LNCAP (cell line): ENCODE results near the gene ACAP1.

Experiments used
- TF ChIP-seq, protein P1 (sequence below): fragments of 450-650 bp; IDR thresholded peaks from 2 replicates; pipeline ENCODE4 v1.5.1; 2017; ENCODE audit warnings: mild to moderate bottlenecking

Gene ACAP1

DNA sequence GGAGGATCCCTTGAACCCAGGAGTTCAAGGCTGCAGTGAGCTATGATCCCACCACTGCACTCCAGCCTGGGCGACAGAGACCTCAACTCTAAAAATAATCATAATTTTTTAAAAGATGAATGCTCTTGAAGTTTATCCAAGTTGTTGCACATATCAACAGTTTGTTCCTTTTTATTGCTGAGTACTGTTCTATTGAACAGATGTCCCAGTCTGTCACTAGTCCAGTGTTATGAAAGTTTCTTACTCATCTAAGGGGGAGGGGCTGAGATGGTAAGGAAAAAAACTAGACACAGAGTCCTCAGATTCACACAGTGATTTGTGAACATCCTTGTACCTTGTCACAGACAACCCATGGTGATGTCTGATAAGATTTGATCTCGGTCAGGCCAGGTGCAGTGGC, 3.9 kb downstream of the ACAP1 start:
- TF ChIP-seq, protein P1, sequence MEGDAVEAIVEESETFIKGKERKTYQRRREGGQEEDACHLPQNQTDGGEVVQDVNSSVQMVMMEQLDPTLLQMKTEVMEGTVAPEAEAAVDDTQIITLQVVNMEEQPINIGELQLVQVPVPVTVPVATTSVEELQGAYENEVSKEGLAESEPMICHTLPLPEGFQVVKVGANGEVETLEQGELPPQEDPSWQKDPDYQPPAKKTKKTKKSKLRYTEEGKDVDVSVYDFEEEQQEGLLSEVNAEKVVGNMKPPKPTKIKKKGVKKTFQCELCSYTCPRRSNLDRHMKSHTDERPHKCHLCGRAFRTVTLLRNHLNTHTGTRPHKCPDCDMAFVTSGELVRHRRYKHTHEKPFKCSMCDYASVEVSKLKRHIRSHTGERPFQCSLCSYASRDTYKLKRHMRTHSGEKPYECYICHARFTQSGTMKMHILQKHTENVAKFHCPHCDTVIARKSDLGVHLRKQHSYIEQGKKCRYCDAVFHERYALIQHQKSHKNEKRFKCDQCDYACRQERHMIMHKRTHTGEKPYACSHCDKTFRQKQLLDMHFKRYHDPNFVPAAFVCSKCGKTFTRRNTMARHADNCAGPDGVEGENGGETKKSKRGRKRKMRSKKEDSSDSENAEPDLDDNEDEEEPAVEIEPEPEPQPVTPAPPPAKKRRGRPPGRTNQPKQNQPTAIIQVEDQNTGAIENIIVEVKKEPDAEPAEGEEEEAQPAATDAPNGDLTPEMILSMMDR = no peak

DNA sequence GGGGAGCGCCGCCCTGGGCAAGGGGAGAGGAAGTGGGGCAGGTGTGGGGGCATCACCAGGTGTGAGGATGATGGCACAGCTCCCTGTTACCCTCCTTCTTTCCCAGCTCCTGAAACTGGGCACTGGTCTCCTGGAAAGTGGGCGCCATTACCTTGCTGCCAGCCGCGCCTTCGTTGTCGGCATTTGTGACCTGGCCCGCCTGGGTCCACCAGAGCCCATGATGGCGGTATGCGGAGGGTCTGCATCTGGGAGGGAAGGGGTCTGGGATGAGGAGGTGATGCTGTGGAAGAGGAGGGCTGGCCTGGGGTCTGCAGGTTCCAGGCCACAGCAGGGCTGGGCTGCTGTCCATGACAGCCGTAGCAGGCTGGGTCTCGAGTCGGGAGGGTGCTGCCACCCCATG, 5.5 kb downstream of the ACAP1 start:
- TF ChIP-seq, protein P1 = no peak

DNA sequence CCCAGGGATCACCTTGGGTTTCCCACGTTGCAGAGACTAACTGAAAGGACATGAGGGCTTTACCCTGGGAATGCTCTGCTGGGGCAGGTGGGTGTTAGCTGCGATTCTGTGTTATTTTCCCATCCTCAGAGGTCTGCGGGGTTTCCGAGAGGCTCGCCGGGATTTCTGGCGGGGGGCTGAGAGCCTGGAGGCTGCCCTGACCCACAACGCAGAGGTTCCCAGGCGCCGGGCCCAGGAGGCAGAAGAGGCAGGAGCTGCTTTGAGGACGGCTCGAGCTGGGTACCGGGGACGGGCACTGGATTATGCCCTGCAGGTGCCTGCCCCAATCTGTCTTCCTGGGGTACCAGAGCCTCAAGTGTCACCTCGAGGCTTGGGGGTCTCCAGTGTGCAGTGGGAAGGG, 6.9 kb downstream of the ACAP1 start:
- TF ChIP-seq, protein P1 = no peak

DNA sequence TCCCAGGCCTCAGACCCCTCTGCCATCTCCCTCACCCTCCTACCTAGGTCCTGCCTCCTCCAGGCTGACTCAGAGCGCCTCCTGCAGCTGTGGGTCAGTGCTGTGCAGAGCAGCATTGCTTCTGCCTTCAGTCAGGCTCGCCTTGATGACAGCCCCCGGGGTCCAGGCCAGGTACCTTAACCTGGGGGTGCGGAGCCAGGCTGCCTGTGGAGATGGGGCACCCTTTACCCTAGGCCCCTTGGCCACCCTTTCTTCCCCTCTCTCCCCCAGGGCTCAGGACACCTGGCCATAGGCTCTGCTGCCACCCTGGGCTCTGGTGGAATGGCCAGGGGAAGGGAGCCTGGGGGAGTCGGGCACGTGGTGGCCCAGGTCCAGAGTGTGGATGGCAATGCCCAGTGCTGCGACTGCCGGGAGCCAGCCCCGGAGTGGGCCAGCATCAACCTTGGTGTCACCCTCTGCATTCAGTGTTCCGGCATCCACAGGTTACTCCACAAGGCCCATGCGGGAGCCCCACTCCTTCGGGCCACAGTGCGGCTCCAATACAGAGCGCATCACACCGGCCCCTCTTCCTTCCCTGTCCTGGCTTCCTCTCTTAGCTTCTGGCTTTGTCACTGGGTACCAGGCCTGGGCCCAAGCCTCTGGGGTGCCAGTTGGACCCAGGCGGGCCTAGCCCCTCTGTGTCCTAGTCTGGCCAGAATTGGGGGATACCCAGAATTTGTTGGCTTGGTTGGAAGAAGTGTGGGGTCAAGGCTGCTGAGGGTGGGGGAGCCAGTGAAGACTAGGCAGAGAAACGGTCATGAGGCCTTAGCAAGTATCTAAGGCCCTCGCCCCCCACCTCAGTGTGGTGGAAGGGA, 10.7 kb downstream of the ACAP1 start:
- TF ChIP-seq, protein P1 = no peak

DNA sequence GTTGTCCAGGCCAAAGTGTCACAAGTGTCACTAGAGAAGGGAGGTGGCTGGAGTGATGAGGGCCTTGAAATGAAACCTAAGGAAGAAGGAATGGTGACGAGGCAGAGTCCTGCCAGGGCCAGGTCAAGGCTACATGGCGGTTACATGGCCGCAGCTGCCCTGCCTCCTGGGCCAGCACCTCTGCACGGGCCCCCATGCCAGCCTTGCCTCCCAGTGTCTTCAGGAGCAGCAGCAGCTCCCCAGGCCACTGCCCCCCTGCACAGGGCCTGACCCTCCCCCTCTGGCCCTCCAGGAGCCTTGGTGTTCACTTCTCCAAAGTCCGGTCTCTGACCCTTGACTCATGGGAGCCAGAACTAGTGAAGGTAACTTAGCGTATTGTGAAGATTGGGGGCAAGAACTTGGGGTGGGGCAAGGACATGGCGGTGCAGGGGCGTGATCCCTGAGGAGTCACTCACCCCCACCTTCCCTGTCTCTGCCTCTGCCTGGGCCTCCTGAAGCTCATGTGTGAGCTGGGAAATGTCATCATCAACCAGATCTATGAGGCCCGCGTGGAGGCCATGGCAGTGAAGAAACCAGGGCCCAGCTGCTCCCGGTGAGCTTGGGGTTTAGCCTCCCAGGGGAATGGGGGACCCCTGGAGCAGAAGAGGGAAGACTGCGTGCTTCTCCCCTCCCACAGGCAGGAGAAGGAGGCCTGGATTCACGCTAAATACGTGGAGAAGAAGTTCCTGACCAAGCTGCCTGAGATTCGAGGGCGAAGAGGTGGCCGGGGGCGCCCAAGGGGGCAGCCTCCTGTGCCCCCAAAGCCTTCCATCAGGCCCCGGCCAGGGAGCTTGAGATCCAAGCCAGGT, 11.5 kb downstream of the ACAP1 start:
- TF ChIP-seq, protein P1 = no peak

DNA sequence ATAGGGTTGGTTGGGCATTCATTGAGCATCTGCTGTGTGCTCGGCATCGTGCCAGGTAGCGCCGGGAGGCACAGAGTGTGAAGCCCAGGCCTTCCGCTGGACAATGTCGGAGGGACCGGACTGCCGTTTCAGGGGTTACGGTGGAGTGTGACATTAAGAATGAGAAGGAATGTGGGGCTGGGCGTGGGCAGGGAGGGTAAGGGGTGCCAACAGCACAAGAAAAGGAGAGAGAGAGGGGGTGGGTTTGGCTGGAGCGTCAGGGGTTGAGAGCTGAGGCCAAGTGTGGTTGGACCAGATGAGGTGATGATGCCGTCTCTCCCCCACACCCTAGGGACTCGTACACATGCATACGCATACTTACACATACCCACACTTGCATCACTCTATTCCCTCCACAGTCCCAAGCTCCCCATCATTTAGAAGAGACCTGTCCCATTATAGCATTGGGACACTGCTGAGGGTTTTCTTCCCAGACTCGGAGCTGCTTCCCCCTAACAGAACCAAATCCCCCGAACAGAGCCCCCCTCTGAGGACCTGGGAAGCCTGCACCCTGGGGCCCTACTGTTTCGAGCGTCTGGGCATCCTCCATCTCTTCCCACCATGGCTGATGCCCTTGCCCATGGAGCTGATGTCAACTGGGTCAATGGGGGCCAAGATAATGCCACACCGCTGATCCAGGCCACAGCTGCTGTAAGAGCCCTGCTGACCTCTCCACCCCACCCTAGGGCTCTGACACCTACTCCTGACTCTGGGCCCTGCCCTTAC, 12.3 kb downstream of the ACAP1 start:
- TF ChIP-seq, protein P1 = no peak
